ENCODE measurements around the gene FBLN7.

The FBLN7 gene

GRCh38 chr2:112157472-112157871, 19.3 kb downstream of the FBLN7 start:
- TF ChIP-seq CTCF (IDR thresholded peaks at IDR 0.05; ENCODE audit: insufficient read depth, missing control alignments), result no peak
- DNase-seq (ENCODE audit: insufficient read length, low spot score), result no peak
- no peak for FAIRE-seq

GRCh38 chr2:112159454-112159921, 21.3 kb downstream of the FBLN7 start:
- DNase-seq (ENCODE audit: insufficient read length, low spot score) (no peak), FAIRE-seq (no peak)
- no peak for TF ChIP-seq CTCF (IDR thresholded peaks at IDR 0.05; ENCODE audit: insufficient read depth, missing control alignments)

- TF ChIP-seq CTCF (IDR thresholded peaks at IDR 0.05; ENCODE audit: insufficient read depth, missing control alignments), result no peak
- FAIRE-seq, result no peak
- DNase-seq (ENCODE audit: insufficient read length, low spot score), result no peak
These were observed 22.4 kb downstream of the FBLN7 start for GRCh38 chr2:112160283-112161250.

- FAIRE-seq, result no peak
- DNase-seq (ENCODE audit: insufficient read length, low spot score), result no peak
- no peak for TF ChIP-seq CTCF (IDR thresholded peaks at IDR 0.05; ENCODE audit: insufficient read depth, missing control alignments)
These were observed 23.4 kb downstream of the FBLN7 start for GRCh38 chr2:112161431-112162145.

GRCh38 chr2:112162341-112162740, 24.2 kb downstream of the FBLN7 start:
- FAIRE-seq, result no peak
- no peak for TF ChIP-seq CTCF (IDR thresholded peaks at IDR 0.05; ENCODE audit: insufficient read depth, missing control alignments)

GRCh38 chr2:112162956-112163355, 24.8 kb downstream of the FBLN7 start:
- DNase-seq (ENCODE audit: insufficient read length, low spot score), result no peak
- TF ChIP-seq CTCF (IDR thresholded peaks at IDR 0.05; ENCODE audit: insufficient read depth, missing control alignments), result no peak
- FAIRE-seq, result no peak

More at GRCh38 chr2:112162341-112162740, 24.2 kb downstream of the FBLN7 start:
- no peak for DNase-seq (ENCODE audit: insufficient read length, low spot score)
